RPMI7951 (cell line): ENCODE data around the gene KPNA4. TPM values are rescaled to one million over a fixed set of nuclear protein-coding genes. Genes with fewer than 3 reads are reported as not detected.

Source experiments
- DNase-seq: peaks from one replicate; pipeline ENCODE4 v3.0.0-alpha.2; 2012; ENCODE audit warnings: low read depth
- total RNA-seq: library from RNA; depleted of rRNA; stranded (reverse); fragments of >200 nt; shearing (Covaris generic); gene quantifications from 2 replicates; pipeline ENCODE4 v1.2.3, GENCODE V29; 2014; rRNA removed

The KPNA4 gene
- total RNA-seq, 1 experiment from 2014 or later, result 27.8 TPM

DNA sequence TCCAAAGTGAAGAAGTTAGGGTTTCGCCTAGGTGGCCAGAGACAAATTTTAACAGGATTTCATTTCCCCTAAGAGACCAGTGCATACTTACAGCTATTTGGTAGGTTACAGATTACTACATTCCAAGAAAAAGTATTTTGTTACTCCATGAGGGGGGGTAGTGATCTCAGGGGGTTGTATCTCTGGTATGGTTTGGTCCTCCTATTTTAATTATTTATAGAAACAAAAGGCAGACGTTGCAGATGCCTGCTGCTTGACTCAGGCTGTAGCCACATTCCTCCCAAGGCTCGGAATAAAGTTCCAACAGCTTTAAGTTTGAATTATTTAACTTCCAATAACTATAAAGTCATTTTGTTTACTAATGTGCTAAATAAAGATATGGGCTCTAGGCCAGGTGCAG is 114.5 kb downstream of the KPNA4 start:
- DNase-seq, result peak; percentile 69

DNA sequence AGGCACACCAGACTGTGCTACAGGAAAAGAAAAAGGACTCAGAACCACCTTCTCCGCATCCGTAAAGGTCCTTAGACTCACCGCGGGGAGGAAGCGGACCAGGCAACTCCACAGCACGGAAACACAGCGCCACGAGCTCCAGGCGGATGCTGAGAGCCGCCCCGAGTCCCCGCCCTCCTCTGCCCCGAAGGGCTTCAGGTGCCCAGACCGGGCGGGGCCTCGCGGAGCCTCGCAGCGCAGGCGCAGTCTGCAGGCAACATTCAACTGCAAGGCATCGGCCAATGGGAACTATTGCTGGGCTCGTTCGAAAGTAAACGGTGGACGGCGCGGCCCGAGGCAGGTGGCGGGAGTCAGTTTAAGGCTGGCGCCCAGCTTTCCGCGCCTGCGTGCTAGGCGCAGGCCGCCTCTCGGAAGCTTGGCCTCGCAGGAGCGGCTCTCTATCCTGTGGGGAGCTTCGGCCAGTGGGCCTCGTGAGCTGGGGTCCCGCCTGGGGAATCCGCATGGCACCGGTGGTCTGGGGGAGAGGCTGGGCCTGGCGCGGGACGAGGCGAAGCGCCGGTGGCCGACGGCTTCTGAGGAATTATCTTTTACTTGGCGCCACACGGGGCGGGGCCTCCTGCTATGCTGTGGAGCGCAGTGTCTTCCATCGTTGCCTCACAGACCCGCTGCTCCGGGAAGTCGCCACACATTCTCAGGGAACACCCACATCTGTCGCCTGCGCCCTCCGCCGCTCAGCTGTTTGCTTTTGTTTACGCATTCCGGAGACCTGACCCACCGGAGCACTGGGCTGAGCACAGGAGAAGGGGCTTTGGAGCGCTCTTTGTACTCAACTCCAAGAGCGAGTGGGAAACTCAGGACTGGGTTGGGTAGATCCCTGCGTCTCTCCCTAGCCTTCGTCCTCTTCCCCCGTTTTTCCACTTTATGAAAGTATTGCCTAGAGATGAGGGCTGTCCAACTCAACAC is 115.5 kb downstream of the KPNA4 start, which contains the start of gene TRIM59:
Gene TRIM59, minus strand, starts transcription at position 151 of the 963 bp plus-strand sequence. CDS start 10,603 bp downstream, outside the sequence.
- DNase-seq, result peak; percentile 85

DNA sequence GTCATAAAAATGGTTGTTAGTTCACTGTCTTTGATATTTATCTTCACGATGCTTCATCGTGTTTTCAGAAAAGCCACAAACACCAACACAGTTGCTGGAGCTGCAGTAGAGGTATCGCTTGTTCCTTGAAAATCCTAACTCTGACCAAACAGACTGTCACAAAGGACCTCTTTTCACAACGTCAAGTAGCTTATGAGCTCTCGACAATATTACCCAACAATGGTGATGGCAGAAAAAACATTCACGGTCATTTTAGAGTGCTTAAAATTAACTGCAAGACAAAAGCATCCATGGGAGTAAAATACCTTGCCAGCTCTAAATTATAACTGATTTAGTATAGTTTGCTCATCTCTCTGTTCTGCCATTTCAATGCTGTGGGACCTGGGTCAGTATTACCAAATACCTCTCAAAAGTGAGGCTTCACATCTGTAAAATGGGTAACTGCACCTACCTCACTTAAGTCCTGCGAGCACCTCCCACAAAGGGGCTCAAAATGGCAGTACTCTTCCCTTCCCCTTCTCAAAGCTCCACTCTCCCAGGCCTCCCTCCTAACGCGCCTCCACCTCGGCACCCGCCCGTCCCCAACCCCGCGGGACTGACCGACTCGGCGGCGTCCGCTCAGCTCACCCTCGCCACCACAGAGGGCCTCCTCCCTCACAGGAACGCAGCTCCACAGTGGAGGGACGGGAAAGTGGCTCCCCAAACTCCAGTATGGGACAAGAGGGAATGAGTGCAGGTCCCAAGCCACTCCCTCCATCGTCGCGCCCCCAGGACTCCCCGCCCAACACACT is 116.3 kb downstream of the KPNA4 start:
- peak; percentile 26 for DNase-seq

DNA sequence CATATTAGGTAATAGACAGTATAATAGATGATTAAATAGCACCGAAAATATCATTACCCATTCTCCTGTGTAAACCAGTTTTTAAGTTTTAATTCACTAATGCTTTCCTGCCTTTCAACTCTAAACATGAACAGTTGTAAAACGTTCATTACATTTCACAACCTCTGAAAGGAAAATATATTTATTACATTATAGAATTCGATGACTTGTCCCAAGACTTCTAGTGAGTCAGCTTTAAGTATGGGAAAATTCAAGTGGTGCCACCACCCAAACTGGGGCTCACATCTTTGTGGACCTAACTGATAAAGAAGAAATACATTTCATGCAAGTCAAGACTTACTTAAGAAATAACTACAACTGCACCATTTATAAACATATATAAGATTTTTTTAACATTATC is 117.8 kb downstream of the KPNA4 start:
- DNase-seq, result no peak

DNA sequence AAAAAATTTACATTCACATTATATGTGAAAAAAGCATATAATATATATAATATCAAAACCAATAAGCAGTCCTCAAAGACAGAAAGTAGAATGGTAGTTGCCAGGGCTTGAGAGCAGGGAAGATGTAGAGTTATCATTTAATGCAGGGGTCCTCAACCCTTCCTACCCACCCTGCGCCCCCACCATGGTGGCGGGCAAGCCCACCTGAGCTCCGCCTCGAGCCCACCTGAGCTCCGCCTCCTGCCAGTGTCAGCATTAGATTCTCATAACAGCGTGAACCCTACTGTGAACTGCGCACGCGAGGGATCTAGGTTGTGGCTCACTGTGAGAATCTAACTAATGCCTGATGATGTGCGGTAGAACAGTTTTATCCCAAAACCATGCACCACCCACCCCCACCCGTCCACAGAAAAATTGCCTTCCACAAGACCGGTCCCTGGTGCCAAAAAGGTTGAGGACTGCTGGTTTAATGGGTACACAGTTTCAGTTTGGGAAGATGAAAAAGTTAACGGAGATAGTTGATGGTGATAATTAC is 118.8 kb downstream of the KPNA4 start:
- no peak for DNase-seq

DNA sequence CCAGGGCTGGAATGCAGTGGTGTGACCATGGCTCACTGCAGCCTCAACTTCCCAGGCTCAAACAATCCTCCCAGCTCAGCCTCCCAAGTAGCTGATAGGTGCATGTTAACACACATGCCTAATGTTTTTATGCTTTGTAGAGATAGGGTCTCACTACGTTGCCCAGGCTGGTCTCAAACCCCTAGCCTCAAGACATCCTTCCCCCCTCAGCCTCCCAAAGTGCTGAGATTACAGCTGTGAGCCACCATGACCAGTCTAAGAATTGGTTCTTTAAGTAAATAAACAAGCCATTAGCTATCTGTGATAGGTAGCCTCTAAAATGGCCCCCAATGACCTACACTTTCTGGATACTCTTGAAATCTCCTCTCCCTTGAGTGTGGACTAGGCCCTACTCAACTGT is 119.5 kb downstream of the KPNA4 start:
- no peak for DNase-seq

Other genes starting within 250 kb of the KPNA4 start
- gene IFT80, start 166.3 kb downstream of the KPNA4 start, total RNA-seq, result 44.2 and 44.7 TPM in 2 replicates
- 263 and 317 TPM in 2 replicates for gene SMC4, start 165.9 kb downstream of the KPNA4 start, total RNA-seq
- 11.9 and 19.7 TPM in 2 replicates for gene TRIM59, start 115.8 kb downstream of the KPNA4 start, total RNA-seq
- gene ARL14, start 111.6 kb upstream of the KPNA4 start, total RNA-seq, result not detected in 2 replicates
- gene PPM1L, start 190.7 kb upstream of the KPNA4 start, total RNA-seq, result 0.39 and 1.6 TPM in 2 replicates